Endodermal cell (in vitro differentiated cells): ENCODE data around the gene ARHGAP5. TPM values are rescaled to one million over a fixed set of nuclear protein-coding genes. Genes with fewer than 3 reads are reported as not detected.

ENCODE experiments used
- DNase-seq: peaks from one replicate; pipeline ENCODE4 v3.0.0-alpha.2; 2017
- H3K27ac ChIP-seq: 2 replicates; pipeline ENCODE4 v1.5.1; 2013; ENCODE audit warnings: mild to moderate bottlenecking, low read depth, low read length, moderate library complexity
- H3K27me3 ChIP-seq: 2 replicates; pipeline ENCODE4 v1.6.1; 2013; ENCODE audit warnings: mild to moderate bottlenecking, low read length, moderate library complexity; ENCODE audit not compliant: insufficient read depth, control insufficient read depth, poor library complexity, severe bottlenecking
- H3K36me3 ChIP-seq: 2 replicates; pipeline ENCODE4 v1.7.0; 2013; ENCODE audit warnings: mild to moderate bottlenecking, low read length, moderate library complexity; ENCODE audit not compliant: control insufficient read depth, insufficient read depth
- H3K4me1 ChIP-seq: one replicate; pipeline ENCODE4 v1.7.0; 2013; ENCODE audit warnings: low read length; ENCODE audit not compliant: control insufficient read depth, insufficient read depth
- H3K4me3 ChIP-seq: 2 replicates; pipeline ENCODE4 v1.5.1; 2013; ENCODE audit warnings: mild to moderate bottlenecking, low read length, moderate library complexity
- H3K9ac ChIP-seq: 2 replicates; pipeline ENCODE4 v1.6.1; 2013; ENCODE audit warnings: mild to moderate bottlenecking, low read length, moderate library complexity; ENCODE audit not compliant: poor library complexity, severe bottlenecking; ENCODE audit errors: extremely low read depth
- H3K9me3 ChIP-seq: 2 replicates; pipeline ENCODE4 v1.6.1; 2013; ENCODE audit warnings: mild to moderate bottlenecking, low read length, moderate library complexity; ENCODE audit not compliant: control insufficient read depth
- H3K27ac Mint-ChIP-seq: 2 replicates; pipeline ENCODE4 v1.8.0; 2020; ENCODE audit warnings: mixed read lengths
- H3K27me3 Mint-ChIP-seq: 2 replicates; pipeline ENCODE4 v1.8.0; 2021; ENCODE audit warnings: mild to moderate bottlenecking, mixed read lengths; ENCODE audit not compliant: insufficient read depth
- H3K36me3 Mint-ChIP-seq: 2 replicates; pipeline ENCODE4 v1.8.0; 2020; ENCODE audit warnings: low read depth, mixed read lengths
- H3K4me1 Mint-ChIP-seq: 2 replicates; pipeline ENCODE4 v1.8.0; 2020; ENCODE audit warnings: mixed read lengths
- H3K4me3 Mint-ChIP-seq: 2 replicates; pipeline ENCODE4 v1.8.0; 2020; ENCODE audit warnings: mild to moderate bottlenecking, moderate library complexity, mixed read lengths
- H3K9me3 Mint-ChIP-seq: 2 replicates; pipeline ENCODE4 v1.8.0; 2020; ENCODE audit warnings: mild to moderate bottlenecking, mixed read lengths
- WGBS, 2 experiments: methylation state at CpG; one replicate each; pipeline versions ENCODE4 v1.1.5 to v1.1.7; 2013; ENCODE audit warnings: missing lambda C conversion rate in 2 of 2, mixed read lengths in 1 of 2; ENCODE audit not compliant: insufficient coverage in 1 of 2, insufficient read length in 1 of 2; 5-methylcytosine and 5-hydroxymethylcytosine counted together
- total RNA-seq, 2 donors: library from RNA; stranded (reverse); fragmentation: NEBNext Ultra II Directional in 1 of 2; extraction: Animal tissue kit (Norgen Biotek cat#: 25700) in 1 of 2; gene quantifications; 2 replicates in 1 of 2; 3 replicates in 1 of 2; pipeline ENCODE4 v1.2.1, GENCODE V29; 2021
- TF ChIP-seq, protein P1 (sequence below): fragments of 200-600 bp; sonication (generic); conservative IDR thresholded peaks from 2 replicates; pipeline ENCODE4 v1.5.0; 2021; ENCODE audit warnings: antibody characterized with exemption, mild to moderate bottlenecking

The ARHGAP5 gene
- total RNA-seq, 2 donors from 2014 or later = 122 to 133 TPM

GRCh38 chr14:32043624-32044023 lies 33.5 kb upstream of the ARHGAP5 start:
- H3K27ac Mint-ChIP-seq = no peak overlapping the region
- WGBS, 2 experiments = 90 to 94% methylated on average over 3 to 4 of the region's 4 CpGs
- no peak overlapping the region for H3K4me3 Mint-ChIP-seq
- H3K9ac ChIP-seq = no peak overlapping the region
- no peaks in the 10 kb centered on the region for H3K4me1 ChIP-seq
- H3K9me3 ChIP-seq = no peaks in the 10 kb centered on the region
- TF ChIP-seq, protein P1, sequence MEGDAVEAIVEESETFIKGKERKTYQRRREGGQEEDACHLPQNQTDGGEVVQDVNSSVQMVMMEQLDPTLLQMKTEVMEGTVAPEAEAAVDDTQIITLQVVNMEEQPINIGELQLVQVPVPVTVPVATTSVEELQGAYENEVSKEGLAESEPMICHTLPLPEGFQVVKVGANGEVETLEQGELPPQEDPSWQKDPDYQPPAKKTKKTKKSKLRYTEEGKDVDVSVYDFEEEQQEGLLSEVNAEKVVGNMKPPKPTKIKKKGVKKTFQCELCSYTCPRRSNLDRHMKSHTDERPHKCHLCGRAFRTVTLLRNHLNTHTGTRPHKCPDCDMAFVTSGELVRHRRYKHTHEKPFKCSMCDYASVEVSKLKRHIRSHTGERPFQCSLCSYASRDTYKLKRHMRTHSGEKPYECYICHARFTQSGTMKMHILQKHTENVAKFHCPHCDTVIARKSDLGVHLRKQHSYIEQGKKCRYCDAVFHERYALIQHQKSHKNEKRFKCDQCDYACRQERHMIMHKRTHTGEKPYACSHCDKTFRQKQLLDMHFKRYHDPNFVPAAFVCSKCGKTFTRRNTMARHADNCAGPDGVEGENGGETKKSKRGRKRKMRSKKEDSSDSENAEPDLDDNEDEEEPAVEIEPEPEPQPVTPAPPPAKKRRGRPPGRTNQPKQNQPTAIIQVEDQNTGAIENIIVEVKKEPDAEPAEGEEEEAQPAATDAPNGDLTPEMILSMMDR = no peak
- H3K27ac ChIP-seq = no peak overlapping the region
- no peaks in the 10 kb centered on the region for H3K9me3 Mint-ChIP-seq
- no peaks in the 10 kb centered on the region for H3K4me1 Mint-ChIP-seq
- DNase-seq = no peak
- no peak overlapping the region for H3K4me3 ChIP-seq
- H3K27me3 Mint-ChIP-seq = no peaks in the 10 kb centered on the region
- H3K27me3 ChIP-seq = no peaks in the 10 kb centered on the region
- H3K36me3 Mint-ChIP-seq = no peaks in the 10 kb centered on the region
- no peaks in the 10 kb centered on the region for H3K36me3 ChIP-seq

DNA sequence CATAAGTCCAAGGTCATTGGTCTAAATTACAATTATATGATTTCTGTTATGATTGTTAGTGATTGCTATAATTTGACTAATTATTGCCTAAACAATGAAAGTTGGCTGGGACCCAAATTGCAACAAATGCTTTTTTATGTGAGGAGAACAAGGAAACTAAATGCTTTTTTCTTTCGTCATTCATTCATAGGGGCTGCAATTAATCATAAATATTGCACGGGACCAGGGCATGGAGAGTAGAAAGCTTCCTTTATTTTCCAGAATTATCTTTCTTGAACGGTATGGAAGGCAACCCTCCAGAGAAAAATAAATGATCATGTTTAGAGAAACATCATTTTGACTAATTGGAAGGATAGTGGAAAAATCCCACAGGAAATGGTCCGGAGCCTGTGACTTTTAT lies 32.6 kb upstream of the ARHGAP5 start:
- no peak overlapping the region for H3K9ac ChIP-seq
- Mint-ChIP-seq H3K4me1 (peaks cover 5% of the 10 kb centered on the region), H3K27ac (no peak overlapping the region), H3K36me3 (no peaks in the 10 kb centered on the region), H3K9me3 (no peaks in the 10 kb centered on the region), H3K4me3 (no peak overlapping the region), H3K27me3 (no peaks in the 10 kb centered on the region)
- H3K4me1 ChIP-seq = peaks cover under 1% of the 10 kb centered on the region
- TF ChIP-seq, protein P1 = no peak
- H3K9me3 ChIP-seq = no peaks in the 10 kb centered on the region
- no peaks in the 10 kb centered on the region for H3K36me3 ChIP-seq
- H3K4me3 ChIP-seq = no peak overlapping the region
- 92 to 97% methylated on average over 4 of the region's 4 CpGs for WGBS, 2 experiments
- H3K27me3 ChIP-seq = no peaks in the 10 kb centered on the region
- H3K27ac ChIP-seq = no peak overlapping the region
- DNase-seq = no peak

DNA sequence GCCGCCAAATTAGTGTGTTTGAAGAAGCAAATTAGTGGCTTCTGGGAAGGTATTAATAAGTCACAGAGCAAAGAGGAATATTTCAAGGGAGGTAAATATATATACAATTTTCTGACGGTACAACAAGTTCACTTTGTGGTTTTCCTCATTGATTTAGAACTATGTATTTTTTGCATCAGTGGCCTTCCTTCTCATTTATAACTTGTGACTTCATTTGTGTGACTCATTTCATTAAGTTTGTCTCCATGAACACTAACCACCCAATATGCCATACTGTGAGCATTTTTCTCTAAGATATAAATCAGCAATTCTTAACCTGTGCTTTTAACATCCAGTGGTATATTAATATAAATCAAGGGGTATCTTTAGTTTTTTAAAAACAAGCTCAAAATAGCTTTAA lies 29.3 kb upstream of the ARHGAP5 start:
- H3K27ac ChIP-seq = no peak overlapping the region
- no peak for DNase-seq
- peaks cover 2% of the 10 kb centered on the region for H3K4me1 ChIP-seq
- Mint-ChIP-seq H3K4me1 (peaks cover 10% of the 10 kb centered on the region), H3K27ac (no peak overlapping the region), H3K4me3 (no peak overlapping the region), H3K9me3 (no peaks in the 10 kb centered on the region), H3K36me3 (no peaks in the 10 kb centered on the region), H3K27me3 (no peaks in the 10 kb centered on the region)
- TF ChIP-seq, protein P1 = no peak
- no peaks in the 10 kb centered on the region for H3K9me3 ChIP-seq
- no peaks in the 10 kb centered on the region for H3K27me3 ChIP-seq
- 94% methylated on average over 2 of the region's 2 CpGs; no CpG with 5 or more reads in 1 of the 2 experiments for WGBS, 2 experiments
- H3K36me3 ChIP-seq = no peaks in the 10 kb centered on the region
- no peak overlapping the region for H3K4me3 ChIP-seq
- no peak overlapping the region for H3K9ac ChIP-seq
